NCI-H2196 treated with DMSO at 0.1 percent for 48 hours (cell line): ENCODE results near the gene RPS6KA2.

ENCODE experiments used
- DNase-seq: peaks from one replicate; lab custom pipeline; 2025; ENCODE audit not compliant: unreplicated experiment; lab: John Stamatoyannopoulos, UW

Gene RPS6KA2

DNA sequence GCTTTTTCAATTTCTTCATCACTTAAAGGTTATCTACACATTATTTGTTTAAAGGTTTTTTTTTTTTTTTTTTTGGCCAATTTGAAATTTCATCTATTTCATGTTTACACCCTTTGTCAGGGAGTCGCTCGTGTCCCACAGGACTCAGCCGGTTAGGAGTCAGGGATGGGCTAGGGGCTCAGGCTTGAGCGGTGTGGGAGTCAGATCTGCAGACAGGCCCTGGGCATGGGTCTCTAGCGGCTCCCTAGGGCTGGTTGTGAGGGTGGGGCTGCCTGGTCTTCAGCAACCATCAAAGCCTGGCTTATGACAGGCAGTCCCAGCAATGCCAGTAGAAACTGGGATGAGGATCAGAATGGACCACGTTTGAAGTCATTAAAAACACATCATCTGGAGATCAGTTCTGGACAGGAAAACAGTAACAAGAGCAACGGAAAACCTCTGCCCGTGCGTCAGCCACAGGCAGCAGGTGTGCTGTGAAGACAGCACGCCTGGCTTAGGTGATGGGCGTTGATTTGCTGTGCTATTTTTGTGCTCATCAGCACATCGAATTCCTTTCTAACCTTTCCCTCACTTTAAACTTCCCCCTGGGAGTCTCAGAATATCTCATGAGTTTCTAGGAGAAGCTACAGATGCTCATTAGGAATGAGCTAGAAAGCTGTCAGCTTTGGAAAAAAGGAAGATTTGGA lies 153.0 kb downstream of the RPS6KA2 start:
- no peak for DNase-seq

DNA sequence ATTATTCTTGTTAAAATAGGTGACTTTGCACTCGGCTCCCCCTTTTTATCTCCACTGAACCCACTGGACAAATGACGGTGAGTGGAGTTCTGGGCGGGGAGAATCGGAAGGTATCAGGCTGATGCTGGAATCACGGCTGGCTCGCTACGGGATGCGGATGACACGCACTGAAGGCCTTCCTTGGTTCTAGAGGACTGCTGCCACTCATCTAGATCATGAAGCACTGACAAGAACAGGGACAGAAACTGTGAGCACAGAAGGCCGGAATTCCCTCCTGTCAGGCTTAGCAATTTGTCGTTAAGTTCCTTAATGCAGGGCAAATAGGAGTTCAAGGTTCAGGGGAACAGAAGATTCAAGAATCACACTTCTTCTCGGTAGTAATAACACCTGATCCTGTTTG lies 154.4 kb downstream of the RPS6KA2 start:
- no peak for DNase-seq

DNA sequence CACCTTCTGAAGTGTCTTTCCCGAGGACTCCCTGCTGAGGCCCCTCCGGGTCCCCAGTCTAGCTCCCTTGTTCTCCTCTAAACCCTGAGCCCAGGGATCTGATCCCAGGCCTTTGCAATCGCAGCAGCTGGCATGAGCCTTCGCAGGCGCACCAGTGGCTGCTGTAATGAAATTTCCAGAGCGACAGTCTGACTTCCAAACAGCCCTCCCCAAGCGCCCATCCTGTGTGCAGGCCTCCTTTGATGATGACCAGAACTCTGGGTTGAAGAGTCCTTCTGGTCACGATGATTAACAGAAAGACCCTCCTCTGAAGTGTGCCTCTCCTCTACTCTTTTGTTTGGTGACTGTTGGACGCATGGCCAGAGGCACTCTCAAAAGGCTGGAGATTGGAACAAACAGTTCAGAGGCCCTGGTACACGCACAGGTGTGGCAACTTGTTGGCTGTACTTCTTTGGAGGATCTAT lies 155.2 kb downstream of the RPS6KA2 start:
- no peak for DNase-seq

DNA sequence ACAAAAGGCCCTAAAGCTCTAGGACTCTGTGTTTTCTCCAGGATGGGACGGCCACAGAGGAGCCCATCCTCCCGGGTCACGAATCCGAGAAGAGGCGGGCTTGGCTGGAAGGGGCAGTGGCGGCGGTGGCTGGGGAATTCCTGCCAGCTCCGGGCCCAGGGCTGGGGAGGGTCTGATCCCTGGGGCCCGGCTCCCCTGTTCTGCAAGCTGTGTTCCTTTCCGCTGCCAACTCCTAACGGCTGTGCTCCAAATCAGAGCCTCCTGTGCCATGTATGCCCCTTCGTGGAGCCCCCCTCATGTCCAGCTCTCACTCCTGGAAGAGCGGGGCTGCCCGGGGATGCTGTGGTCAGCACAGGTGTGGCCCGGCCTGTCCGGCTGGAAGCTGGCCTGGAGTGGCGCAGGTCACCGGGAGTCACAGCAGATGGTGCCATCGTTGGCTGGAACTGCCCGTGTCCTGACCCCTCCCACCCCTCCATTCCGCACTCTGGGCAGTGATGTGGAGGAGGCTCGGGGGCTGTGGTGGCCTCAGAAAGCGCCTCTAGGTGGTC lies 156.1 kb downstream of the RPS6KA2 start:
- no peak for DNase-seq

DNA sequence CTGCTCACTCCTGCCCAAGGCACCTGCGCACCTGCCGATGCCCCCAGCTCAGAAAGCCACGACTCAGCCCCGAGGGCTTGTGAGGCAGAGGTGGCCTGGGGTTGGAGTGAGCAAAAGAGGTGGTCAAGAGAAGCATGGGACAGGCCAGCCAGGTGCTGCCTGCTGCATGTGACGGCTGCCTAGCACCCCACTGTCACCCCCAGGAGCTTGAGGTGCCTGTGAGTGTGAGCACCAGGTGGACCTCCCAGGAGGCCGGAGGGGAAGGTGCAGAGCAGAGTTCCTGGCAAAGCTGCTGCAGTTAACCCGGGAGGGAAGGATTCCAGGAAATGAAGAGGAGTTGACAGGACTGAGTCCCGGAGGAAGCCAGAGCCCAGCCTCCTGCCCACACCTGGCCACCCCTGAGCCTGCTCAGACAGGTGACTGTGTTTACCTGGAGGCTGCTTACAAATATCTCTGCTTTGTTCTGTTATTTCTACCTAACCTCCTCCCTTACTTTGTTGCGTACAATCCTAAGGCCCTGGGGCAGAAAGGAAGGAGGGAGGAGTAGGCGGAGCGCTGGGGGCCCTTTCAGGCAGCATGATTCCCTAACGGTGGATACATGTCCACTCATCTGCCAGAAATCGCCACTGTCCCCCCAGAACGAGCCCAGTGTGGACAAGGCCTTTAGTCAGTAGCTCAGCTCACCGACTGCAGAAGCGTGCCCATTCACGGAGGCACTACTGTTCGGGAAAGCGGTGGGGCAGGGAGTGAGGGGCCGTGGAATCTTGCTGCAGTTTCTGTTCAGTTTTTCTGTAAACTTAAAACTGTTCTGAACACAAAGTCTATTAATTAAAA lies 156.8 kb downstream of the RPS6KA2 start:
- no peak for DNase-seq

DNA sequence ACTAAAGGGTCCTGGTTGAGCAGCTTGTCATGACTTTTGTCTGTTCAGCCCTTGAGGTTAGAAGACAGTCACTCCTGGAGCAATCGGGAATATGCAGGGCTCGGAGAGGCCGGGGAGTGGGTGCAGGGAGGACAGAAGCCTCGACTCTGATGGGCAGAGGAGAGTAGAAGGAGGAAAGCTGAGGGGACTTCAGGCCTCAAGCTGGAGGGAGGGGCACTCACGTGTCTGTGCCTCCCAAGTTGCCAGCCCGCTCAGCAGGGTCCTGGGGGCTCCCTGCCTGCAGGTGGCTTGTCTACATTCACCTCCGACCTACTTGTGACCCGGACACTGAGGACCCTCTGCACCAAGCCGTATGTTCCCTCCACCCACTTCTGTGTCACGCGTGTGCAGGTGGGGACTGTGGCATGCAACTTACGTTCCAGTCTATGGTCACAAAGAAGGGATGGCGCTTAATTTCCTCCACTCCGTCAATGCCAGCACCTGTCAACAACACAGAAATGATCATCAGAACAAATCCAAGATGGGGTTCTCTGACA lies 157.6 kb downstream of the RPS6KA2 start:
- no peak for DNase-seq

DNA sequence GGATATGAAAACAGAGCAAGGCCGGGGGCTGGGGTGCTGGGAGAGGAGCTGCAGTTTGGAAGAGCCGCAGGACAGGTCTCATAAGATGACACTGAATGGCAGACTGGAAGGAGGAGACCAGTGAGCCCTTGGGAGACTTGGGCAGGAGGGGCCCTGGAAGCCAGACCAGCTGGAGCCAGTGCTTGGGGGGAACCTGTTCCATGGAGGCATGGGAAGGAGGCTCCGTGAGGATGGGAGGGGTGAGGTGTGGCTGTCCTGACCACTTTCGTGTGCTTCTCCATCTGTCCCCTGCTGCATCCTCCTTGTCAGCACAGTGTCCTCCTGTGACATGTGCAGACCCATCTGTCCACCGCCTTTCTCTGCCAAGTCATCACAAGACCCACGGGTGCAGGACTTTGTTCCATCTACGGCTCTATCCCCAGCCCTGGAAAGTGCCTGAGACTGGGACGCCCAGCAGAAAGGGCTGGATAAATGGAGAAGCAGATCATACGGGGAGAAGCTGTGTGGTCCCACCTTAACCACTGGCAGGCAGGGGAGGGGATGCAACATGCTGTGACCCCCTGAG lies 159.5 kb downstream of the RPS6KA2 start:
- no peak for DNase-seq

DNA sequence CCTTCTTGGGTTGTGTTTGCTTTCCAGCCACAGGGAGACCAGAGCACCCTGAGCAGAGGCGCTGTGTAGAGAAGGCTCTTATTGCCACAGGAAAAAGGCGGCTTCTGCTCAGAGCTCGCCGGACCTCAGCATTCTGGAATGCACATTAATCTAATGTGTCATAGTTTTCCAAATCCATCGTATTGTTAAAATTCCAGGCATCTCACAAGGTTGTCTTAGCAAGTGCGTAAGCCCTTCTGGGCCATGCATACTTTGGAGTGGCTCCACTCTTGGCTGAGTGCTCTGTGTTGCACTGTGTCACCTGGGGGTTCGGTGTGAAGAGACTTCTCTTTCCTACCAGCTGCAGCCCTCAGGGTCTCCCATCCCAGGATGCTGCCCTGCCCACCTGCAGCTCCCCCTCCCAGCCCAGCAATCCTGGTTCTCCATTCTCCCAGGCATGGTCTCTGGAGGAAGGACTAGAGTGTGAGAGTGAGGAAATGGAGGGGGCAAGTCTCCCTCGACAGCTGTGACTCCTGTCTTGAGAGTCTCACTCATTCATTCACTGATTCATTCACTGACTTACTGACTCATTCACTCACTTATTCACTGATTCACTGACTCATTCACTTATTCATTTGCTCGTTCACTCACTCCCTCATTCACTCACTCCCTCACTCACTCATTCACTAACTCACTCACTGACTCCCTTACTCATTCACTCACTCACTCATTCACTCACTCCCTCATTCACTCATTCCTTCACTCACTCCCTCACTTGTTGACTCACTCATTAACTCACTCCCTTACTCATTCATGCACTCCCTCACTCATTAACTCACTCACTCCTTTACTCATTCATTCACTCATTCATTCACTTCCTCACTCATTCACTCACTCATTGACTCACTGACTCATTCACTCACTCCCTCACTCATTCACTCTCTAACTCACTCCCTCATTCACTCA lies 160.6 kb downstream of the RPS6KA2 start:
- no peak for DNase-seq

DNA sequence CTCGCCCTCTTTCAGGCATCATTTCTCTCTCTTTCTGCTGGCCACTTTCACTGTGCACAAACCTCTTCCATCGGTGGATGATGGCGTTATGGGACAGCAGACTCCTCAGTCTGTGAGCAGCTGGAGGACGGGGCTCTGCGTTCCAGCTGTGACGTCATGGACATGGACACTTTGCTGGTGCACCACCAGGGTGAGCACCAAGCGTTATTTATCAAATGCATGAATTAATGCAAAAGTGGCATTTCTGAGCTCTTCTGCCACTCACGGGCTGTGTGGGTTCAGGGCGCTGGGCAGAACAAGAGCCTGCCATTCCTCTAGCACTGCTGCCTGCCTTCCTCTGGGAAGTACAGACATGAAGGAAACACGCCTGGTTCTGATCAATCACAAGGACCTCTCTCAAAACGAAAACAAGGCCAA lies 161.4 kb downstream of the RPS6KA2 start:
- no peak for DNase-seq

DNA sequence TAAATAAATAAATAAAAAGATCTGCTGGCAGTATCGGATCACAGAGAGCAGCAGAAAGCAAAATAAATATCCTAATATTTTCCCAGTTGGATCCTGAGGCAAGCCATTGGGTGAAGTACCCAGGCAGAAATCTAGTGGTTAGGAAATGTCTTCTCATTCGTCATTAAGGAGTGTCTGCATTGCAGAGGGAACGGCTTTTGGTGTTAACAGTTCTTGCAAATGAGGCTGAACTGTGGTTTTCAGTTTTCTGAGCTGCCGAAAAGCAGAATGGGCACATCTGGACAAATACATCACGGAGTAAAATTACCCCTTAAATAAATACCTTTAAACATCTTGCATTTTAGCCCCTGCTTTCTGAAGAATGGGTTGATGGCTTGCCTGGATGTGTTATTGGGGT lies 162.1 kb downstream of the RPS6KA2 start:
- DNase-seq, result no peak

DNA sequence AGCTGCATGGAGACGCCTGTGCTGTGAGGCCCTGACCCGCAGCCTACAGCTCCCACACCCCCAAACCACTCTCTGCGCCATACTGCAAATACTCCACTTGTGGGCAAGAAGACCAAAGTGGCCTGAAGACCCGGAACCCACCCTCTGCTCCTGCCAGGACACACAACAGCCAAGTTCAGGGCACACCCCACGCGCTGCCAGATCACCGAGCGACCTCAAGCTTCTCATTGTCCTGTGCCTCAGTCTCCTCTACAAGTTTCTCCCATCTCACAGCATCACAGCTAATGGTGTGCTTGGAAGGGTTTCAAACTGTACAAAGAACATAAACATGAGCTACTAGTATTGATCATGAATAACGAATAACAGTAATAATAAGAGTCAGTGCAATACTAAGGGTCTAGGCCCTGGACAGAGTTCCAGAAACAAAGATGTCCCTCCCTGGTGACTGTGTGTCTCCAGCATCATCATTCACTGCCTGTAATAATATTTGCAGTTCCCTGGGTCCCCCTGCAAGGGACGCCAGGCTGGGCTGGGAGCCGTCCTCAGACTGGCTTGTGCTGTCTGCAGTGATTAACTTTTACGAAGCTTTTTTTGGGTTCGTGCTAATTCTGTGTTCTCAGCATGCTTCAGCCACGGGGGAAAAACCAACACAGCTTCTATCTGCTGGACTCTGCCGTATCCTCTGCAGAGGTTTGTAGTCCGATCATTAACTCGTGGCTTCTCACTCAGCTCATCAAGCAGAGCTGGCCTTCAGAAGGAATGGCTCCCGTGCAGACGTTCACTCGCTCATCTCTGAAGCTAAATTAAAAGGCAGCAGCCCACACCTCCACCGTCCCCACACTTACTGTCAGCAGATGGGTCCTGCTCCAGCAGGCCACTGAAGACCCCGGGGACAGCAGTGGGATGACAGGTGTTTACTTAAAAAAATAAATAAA lies 162.7 kb downstream of the RPS6KA2 start:
- DNase-seq, result no peak

DNA sequence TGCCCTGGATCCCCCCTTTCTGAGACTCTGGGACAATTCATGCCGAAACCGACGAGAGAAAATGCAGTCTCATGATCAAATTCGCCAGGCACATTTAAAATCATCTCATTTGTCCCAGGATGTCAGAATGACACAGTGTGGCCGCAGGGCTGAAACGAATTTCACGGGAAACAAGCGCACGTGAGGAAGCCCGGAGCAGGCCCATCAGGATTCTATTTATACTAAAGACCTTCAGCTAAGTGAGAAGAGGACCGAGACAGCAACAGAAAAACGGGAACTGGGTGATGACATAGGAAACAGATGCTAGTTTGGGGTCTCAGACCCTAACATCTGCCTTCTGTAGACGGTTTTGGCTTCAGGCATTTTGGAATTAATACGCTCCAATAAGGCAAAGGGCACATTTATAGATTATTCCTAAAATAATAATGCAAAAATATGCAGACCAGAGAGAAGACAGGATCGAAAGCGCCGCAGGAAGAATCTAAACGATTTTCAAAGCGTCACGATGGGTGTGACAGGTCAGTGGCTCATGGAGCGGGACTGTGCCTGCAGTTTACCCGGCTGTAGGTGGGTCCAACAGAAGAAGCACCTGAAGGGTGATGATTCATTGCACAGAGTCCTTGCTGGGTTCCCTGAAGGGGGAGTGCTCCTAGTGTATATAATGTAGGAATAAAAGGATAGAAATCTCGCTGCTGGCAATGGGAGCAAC lies 163.5 kb downstream of the RPS6KA2 start:
- DNase-seq, result no peak

DNA sequence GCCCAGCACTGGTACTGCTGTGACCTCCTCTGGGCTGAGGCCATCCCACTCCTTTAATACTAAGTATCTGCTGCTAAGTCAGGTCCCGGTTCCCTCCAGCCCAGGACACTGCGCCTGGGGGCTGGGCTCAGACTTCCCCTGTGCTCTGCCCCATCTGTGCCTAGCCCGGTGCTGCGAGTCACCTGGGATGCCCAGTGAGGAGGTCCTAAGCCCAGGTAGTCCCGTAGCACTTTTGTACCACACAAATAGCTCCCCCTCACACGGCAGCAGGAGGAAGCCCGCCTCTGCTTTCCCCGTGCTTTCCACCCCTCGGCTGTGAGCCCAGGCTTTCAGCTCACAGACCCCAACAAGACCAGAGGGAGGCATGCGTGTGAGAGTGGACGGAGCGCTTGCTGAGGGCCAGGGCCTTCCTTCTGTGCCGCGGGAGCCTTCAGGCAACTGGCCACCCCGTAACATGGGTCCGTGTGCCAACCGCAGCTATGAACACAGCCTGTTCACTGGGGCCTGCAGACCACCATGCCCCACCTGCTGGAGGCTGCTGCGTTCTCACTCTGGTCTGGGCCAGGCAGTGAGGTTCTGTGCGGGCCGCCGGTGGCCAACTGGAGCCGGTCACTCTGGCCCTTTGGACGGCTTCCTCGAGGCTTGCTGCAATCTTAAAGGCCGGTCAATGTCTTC lies 164.5 kb downstream of the RPS6KA2 start:
- no peak for DNase-seq

DNA sequence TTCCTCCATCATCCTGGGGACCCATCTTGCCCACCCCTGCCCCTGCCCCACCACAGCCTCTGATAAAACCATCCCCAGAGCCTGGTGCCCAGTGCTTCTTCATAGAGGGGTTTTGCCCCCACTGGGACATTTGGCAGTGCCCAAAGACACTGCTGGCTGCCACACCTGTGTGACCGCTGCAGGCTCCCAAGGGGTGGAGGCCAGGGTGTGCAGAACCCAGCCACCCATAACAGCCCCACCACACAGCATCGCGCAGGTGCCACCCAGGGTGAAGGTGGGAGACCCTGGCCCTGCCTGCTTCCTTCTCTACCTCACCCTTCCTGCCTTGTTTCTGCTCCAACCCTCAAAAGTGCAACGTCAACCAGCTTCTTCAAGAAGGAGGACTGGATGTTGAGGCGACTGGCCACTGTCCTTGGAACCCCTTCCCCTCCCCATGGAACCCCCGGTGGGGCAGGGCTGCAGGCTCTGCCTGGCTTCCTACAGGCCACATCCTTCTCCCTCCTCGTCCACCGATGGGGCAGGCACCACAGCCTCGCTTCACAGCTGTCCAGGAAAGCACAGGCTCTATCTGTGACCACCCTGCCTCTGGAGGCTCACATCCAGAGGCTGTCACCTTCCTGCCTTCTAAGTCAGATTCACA lies 165.1 kb downstream of the RPS6KA2 start:
- no peak for DNase-seq

DNA sequence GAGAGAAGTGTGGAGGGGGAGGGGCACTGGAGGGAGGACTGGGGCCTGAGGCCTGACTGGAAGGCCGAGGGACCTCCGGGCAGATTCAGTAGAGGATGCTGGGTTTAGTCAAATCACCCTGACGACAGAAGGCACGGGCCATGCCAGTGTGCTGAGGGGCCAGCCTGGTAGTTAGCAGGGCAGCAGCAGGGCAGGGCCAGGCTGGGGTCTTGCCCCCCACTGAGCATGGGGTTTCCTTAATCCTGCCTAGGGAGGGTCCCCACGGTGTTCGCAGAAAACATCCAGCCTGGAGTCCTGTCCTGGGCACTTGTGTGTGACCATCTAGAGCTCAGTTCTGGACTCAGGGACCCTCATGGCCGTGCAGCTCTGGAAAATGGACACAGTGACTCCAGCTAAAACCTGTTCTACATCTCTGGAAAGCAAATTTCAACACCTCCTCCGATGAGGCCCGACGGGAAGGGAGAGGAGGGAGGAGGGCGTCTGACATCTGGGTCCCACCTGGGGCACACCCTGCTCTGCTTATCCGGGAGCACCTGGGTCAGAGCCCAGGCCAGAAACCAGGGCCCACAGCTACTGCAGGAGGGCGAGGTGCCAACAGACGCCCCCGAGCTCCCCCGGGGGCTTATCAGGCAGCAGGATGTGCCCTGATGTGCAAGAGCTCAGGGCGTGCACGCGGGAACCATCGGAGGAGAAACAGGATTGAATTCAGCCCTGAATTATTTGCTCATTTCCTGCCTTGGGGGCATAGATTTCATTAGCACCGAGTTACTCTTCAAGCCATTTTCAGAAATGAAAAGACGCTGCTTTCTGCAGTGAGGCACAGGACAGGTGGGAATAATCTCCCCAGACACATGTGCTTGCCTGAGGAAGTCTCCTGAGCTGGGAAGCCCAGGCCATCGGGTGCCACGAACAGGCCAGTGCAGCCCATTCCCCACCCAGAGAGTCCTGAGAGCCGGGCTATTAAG lies 166.3 kb downstream of the RPS6KA2 start:
- no peak for DNase-seq

DNA sequence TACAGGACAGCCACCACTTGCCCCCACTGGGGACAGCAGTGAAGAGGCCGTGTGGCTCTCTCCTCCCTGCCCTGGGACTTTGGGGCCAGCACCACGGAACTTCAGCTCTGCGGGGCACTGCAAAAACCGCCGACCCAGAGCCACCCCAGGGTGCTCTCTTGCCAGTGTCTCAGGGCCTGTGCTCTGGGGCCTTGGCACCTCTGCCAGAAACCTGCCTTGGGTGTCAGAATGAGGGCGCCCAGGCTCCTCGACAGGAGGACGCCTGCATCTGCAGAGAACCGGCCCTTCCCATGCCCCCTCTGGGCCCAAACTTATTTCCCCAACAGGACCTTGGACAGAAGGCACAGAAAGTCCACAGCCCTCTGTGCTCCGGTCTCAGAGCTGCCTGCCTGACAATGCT lies 167.1 kb downstream of the RPS6KA2 start:
- DNase-seq, result no peak

DNA sequence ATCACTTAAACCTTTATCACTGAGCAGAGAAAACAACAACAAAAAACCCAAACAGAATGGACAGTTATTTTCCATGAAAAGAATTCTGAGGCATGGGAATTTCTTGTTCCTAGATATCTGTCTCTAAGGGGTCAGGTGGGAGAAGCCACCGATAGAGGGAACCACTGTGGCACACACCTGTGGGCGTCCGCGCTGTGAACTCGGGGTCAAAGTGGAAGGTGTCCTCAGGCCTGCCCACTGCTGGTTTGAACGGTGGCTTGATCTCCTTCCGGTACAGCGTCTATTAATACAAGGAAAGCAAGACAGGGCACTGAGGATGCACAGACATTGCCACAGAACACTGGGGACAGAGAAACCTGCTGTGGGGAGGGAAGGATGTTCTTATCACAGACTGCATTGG lies 167.8 kb downstream of the RPS6KA2 start:
- no peak for DNase-seq
